Activated CD8-positive, alpha-beta memory T cell treated with anti-CD3 and anti-CD28 coated beads, Interleukin-2, amount 50 U/mL, for 1 hour (primary cell): ENCODE data around the gene TBC1D22A.
"Not testable (repeated sequence)": the region's sequence is repeated elsewhere in the genome, so short reads cannot be mapped to it uniquely, and the experiment has no call there.

ENCODE experiments used
- DNase-seq: peaks from one replicate; pipeline ENCODE4 v3.0.0-alpha.2; 2020; ENCODE audit errors: extremely low read depth

TBC1D22A gene

GRCh38 chr22:47155131-47155885 lies 392.9 kb downstream of the TBC1D22A start:
- no peak for DNase-seq

- no peak for DNase-seq
Measured at GRCh38 chr22:47155912-47156311, 393.5 kb downstream of the TBC1D22A start.

- DNase-seq: no peak
Measured at GRCh38 chr22:47156352-47157092, 394.1 kb downstream of the TBC1D22A start.

GRCh38 chr22:47157093-47157420 lies 394.6 kb downstream of the TBC1D22A start:
- no peak for DNase-seq

GRCh38 chr22:47157486-47158270 lies 395.2 kb downstream of the TBC1D22A start:
- DNase-seq: no peak

GRCh38 chr22:47158457-47158856 lies 396.0 kb downstream of the TBC1D22A start:
- DNase-seq: no peak

GRCh38 chr22:47159592-47159991 lies 397.1 kb downstream of the TBC1D22A start:
- DNase-seq: no peak

- DNase-seq: no peak
Measured at GRCh38 chr22:47160141-47160541, 397.7 kb downstream of the TBC1D22A start.

GRCh38 chr22:47160781-47161520 lies 398.5 kb downstream of the TBC1D22A start:
- no peak for DNase-seq

GRCh38 chr22:47161631-47162030 lies 399.2 kb downstream of the TBC1D22A start:
- DNase-seq: no peak

- DNase-seq: no peak
Measured at GRCh38 chr22:47162865-47163264, 400.4 kb downstream of the TBC1D22A start.

GRCh38 chr22:47163481-47163855 lies 401.0 kb downstream of the TBC1D22A start:
- DNase-seq: no peak

- no peak for DNase-seq
Measured at GRCh38 chr22:47163856-47164513, 401.5 kb downstream of the TBC1D22A start.

GRCh38 chr22:47164514-47165337 lies 402.3 kb downstream of the TBC1D22A start:
- DNase-seq: no peak

- DNase-seq: no peak
Measured at GRCh38 chr22:47165338-47166032, 403.0 kb downstream of the TBC1D22A start.

- no peak for DNase-seq
Measured at GRCh38 chr22:47166033-47166404, 403.6 kb downstream of the TBC1D22A start.

GRCh38 chr22:47166446-47167016 lies 404.1 kb downstream of the TBC1D22A start:
- DNase-seq: no peak

- DNase-seq: no peak
Measured at GRCh38 chr22:47167056-47167455, 404.6 kb downstream of the TBC1D22A start.

GRCh38 chr22:47167921-47168320 lies 405.5 kb downstream of the TBC1D22A start:
- DNase-seq: not testable (repeated sequence)

- DNase-seq: no peak
Measured at GRCh38 chr22:47168441-47168840, 406.0 kb downstream of the TBC1D22A start.
